Psoas muscle (tissue), 8 donors: ENCODE data around the gene FBXW8. TPM values are rescaled to one million over a fixed set of nuclear protein-coding genes. Genes with fewer than 3 reads are reported as not detected.
A peak's percentile ranks its signal among the peaks of the same experiment; 100 is the strongest.

Experiments
- ATAC-seq, 4 donors: fragments of 200-7000 bp; cut with Tn5 transposase; one replicate each; pipeline ENCODE4 v1.9.1; 2020; ENCODE audit warnings: moderate library complexity in 3 of 4, mild to moderate bottlenecking in 2 of 4
- DNase-seq, 2 donors: peaks; one replicate each; pipeline ENCODE4 v3.0.0-alpha.2; 2020
- H3K27ac ChIP-seq: fragments of 200-600 bp; one replicate; pipeline ENCODE4 v1.8.0; 2022
- H3K27me3 ChIP-seq, 3 donors: fragments of 200-600 bp in 1 of 3; one replicate each; pipeline versions ENCODE4 v1.6.1 to v1.8.0; 2013 to 2022; ENCODE audit warnings: low read length in 2 of 3, mild to moderate bottlenecking in 2 of 3, moderate library complexity in 1 of 3; ENCODE audit not compliant: insufficient read depth in 3 of 3
- H3K36me3 ChIP-seq, 2 donors: fragments of 200-600 bp in 1 of 2; one replicate each; pipeline versions ENCODE4 v1.6.1 to v1.8.0; 2013 to 2022; ENCODE audit warnings: low read depth in 1 of 2, mild to moderate bottlenecking in 1 of 2, moderate library complexity in 1 of 2; ENCODE audit not compliant: insufficient read depth in 1 of 2
- H3K4me1 ChIP-seq: fragments of 200-600 bp; one replicate; pipeline ENCODE4 v1.8.0; 2022
- H3K4me3 ChIP-seq: fragments of 200-600 bp; one replicate; pipeline ENCODE4 v1.8.0; 2022; ENCODE audit warnings: mild to moderate bottlenecking
- H3K9me3 ChIP-seq: fragments of 200-600 bp; one replicate; pipeline ENCODE4 v1.8.0; 2022
- WGBS, 3 donors: extraction: QIAGEN DNeasy Blood & Tissue Kit; methylation state at CpG; one replicate each; pipeline versions ENCODE4 v1.1.6 to v1.1.7; 2013; 5-methylcytosine and 5-hydroxymethylcytosine counted together
- intact Hi-C, 2 donors: fragments of 100-400 bp; cut with DNase I; formaldehyde crosslinking; loops; one replicate each; pipeline versions ENCODE4 v1.11.0 to v1.14.2; 2022
- polyA plus RNA-seq, 3 donors: library from polyadenylated mRNA; stranded (reverse); fragments of 200-250 nt; gene quantifications; one replicate each; pipeline ENCODE4 v1.2.3, GENCODE V29; 2013
- total RNA-seq, 4 donors: library from RNA; stranded (reverse); fragmentation: NEBNext Ultra II Directional in 2 of 4; extraction: Animal tissue kit (Norgen Biotek cat#: 25700) in 2 of 4; gene quantifications; one replicate each; pipeline versions ENCODE4 v1.2.1 to v1.2.4, GENCODE V29; 2021 to 2023
- TF ChIP-seq, protein P1 (sequence below): fragments of 200-600 bp; IDR thresholded peaks from one replicate; pipeline ENCODE4 v1.8.0; 2022; ENCODE audit warnings: antibody characterized with exemption
- donor health status: healthy with polysubstance abuse.
- donor health status: DM: no; HTN: no; CAD: no; lungs with moderate emphysema.
- donor health status: Bipolar disorder and iron deficiency.
- donor health status: healthy.
- donor health status: DM: yes; HTN: yes; CAD: no.
- donor health status: DM: no; HTN: no; CAD: no.
- donor health status: DM: no; HTN: no; CAD: no.
- donor health status: DM: yes; HTN: yes; CAD: no.

The FBXW8 gene
- total and polyA plus RNA-seq, 7 donors, result 1.1 to 5.7 (median 3.0) TPM

- TF ChIP-seq, protein P1, sequence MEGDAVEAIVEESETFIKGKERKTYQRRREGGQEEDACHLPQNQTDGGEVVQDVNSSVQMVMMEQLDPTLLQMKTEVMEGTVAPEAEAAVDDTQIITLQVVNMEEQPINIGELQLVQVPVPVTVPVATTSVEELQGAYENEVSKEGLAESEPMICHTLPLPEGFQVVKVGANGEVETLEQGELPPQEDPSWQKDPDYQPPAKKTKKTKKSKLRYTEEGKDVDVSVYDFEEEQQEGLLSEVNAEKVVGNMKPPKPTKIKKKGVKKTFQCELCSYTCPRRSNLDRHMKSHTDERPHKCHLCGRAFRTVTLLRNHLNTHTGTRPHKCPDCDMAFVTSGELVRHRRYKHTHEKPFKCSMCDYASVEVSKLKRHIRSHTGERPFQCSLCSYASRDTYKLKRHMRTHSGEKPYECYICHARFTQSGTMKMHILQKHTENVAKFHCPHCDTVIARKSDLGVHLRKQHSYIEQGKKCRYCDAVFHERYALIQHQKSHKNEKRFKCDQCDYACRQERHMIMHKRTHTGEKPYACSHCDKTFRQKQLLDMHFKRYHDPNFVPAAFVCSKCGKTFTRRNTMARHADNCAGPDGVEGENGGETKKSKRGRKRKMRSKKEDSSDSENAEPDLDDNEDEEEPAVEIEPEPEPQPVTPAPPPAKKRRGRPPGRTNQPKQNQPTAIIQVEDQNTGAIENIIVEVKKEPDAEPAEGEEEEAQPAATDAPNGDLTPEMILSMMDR, result peak; percentile 86
- H3K27me3 ChIP-seq, result no peaks in the 10 kb centered on the region
- intact Hi-C loops, result loop anchor here (5.0 kb wide), 2 partner anchors 92 to 127 kb away; no protein-coding TSS in a partner anchor
- 40 to 44% (median 42%) methylated on average over 12 to 14 of the region's 14 CpGs for WGBS, 3 donors
- H3K9me3 ChIP-seq, result no peaks in the 10 kb centered on the region
- ATAC-seq (peak; percentile 83 to 92 (median 86)), DNase-seq (peak; percentile 59 to 67)
- H3K36me3 ChIP-seq, result peaks cover 2 to 53% of the 10 kb centered on the region in 2 donors
- H3K27ac ChIP-seq, result peak overlapping the region; percentile 16
- peaks cover 5% of the 10 kb centered on the region for H3K4me1 ChIP-seq
- H3K4me3 ChIP-seq, result no peak overlapping the region
These were observed 114.9 kb downstream of the FBXW8 start for GRCh38 chr12:117025481-117026151.

- TF ChIP-seq, protein P1, result no peak
- 84 to 90% (median 89%) methylated on average over 4 of the region's 4 CpGs for WGBS, 3 donors
- no peak overlapping the region for H3K27ac ChIP-seq
- no peak overlapping the region for H3K4me3 ChIP-seq
- H3K9me3 ChIP-seq, result no peaks in the 10 kb centered on the region
- DNase-seq (no peak), ATAC-seq (no peak)
- intact Hi-C loops, result loop anchor here (5.0 kb wide), 2 partner anchors 91 to 126 kb away; no protein-coding TSS in a partner anchor
- H3K4me1 ChIP-seq, result peaks cover 5% of the 10 kb centered on the region
- no peaks in the 10 kb centered on the region for H3K27me3 ChIP-seq
- H3K36me3 ChIP-seq, result peaks cover 2 to 53% of the 10 kb centered on the region in 2 donors
These were observed 115.6 kb downstream of the FBXW8 start for GRCh38 chr12:117026343-117026742.

DNA sequence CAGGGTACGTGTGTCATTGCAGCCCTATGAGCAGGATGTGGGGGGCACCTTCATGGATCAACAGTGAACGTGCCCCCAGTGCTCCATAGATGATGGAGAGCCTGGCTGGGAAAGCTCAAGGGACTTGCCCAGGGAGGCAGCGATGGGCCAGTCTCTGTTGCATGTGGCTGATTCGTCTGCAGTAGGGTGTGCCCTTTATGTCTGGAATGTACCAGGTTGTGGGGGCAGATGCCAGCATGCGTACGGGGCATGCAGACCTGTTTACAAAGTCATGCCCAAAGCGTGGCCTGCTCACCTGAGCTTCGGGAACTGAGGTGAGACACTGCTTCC is 116.1 kb downstream of the FBXW8 start:
- Histone ChIP-seq H3K27ac (no peak overlapping the region), H3K4me3 (no peak overlapping the region), H3K36me3 (peaks cover 2 to 53% of the 10 kb centered on the region in 2 donors), H3K9me3 (no peaks in the 10 kb centered on the region), H3K4me1 (peaks cover 5% of the 10 kb centered on the region), H3K27me3 (no peaks in the 10 kb centered on the region)
- 88 to 96% (median 90%) methylated on average over 8 of the region's 8 CpGs for WGBS, 3 donors
- intact Hi-C loops, result loop anchor here (5.0 kb wide), 2 partner anchors 90 to 125 kb away; no protein-coding TSS in a partner anchor
- DNase-seq (no peak), ATAC-seq (no peak)
- TF ChIP-seq, protein P1, result no peak

DNA sequence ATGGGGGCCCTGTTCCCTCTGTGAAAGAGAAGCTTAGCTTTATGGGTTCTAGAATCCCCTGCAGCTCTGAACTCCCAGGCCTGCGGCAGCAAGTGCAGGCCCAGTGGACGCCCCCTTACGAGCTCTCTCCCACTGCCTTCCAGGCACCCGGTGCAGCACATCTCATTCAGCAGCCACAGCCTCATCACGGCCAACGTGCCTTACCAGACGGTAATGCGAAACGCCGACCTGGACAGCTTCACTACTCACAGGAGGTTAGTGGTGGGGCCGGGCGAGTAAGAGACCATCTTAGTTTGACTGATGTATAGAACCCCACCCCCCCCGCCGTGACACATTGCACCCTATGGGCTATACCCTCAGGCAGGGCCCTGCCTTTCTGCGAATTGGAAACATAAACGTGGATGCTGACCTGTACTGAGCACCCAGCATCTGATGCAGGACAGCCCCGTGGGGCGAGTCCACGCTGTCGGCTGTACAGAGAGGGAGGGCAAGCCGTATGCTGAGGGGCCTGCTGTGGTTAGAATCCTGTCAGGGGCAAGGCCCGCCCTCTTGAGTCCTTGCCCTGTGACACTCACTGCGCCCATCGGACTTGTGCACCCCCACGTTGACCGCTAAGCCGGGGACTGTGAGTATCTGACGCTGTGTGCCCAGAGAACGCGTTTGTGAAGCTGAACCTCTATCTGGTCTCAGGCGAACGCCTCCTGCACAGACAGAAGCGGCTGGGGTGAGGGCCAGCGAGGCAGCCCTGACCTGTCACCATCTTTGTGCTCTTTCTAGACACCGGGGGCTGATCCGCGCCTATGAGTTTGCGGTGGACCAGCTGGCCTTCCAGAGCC is 116.7 kb downstream of the FBXW8 start:
- H3K4me3 ChIP-seq, result no peak overlapping the region
- H3K27me3 ChIP-seq, result no peaks in the 10 kb centered on the region
- DNase-seq (no peak), ATAC-seq (no peak)
- 94 to 95% (median 94%) methylated on average over 38 of the region's 38 CpGs for WGBS, 3 donors
- peaks cover 2 to 53% of the 10 kb centered on the region in 2 donors for H3K36me3 ChIP-seq
- TF ChIP-seq, protein P1, result no peak
- no peak overlapping the region for H3K27ac ChIP-seq
- peaks cover 5% of the 10 kb centered on the region for H3K4me1 ChIP-seq
- intact Hi-C loops, result loop anchor here (5.0 kb wide), 2 partner anchors 90 to 125 kb away; no protein-coding TSS in a partner anchor
- no peaks in the 10 kb centered on the region for H3K9me3 ChIP-seq
